ENCODE results near the gene HAP1.

DNA sequence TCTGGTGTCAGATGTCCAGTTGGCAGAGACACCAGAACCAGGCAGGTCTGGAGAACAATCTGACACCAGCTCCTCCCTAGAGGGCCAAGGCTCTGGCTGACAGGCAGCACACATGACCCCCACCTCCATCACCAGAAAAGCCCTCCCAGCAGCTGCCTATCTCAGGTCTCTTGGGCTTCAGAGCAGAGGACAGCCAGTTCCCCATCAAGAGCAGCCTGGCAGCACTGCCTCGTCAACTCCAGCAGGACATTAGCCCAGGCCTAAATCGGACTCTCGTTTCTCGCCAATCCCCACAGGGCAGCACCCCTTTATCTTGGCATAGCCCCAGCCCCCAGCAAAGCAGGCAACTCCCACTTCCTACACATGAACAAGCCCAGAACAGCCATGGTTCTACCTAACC is 47.7 kb upstream of the HAP1 start:
- no peak for TF ChIP-seq POLR2A (IDR thresholded peaks at IDR 0.05; ENCODE audit: low read length)
- TF ChIP-seq GATA1 (IDR thresholded peaks at IDR 0.05; ENCODE audit: low read depth, low read length), result no peak
